Astrocyte (in vitro differentiated cells and primary cell): ENCODE results near the gene MIA2. TPM values are rescaled to one million over a fixed set of nuclear protein-coding genes. Genes with fewer than 3 reads are reported as not detected.

ENCODE experiments used
- DNase-seq: peaks from one replicate; pipeline ENCODE4 v3.0.0-alpha.2; 2010; ENCODE audit warnings: low read depth
- FAIRE-seq: peaks from 2 replicates; lab custom pipeline; 2011; peaks lifted over from hg19 to GRCh38; lab: Jason Lieb, UNC
- H2AFZ ChIP-seq: 2 replicates; pipeline ENCODE4 v1.6.0; 2012; ENCODE audit warnings: low read depth, low read length, inconsistent platforms
- H3K27ac ChIP-seq: 2 replicates; pipeline ENCODE4 v1.5.1; 2011; ENCODE audit warnings: low read depth, low read length, inconsistent platforms
- H3K27me3 ChIP-seq: 2 replicates; pipeline ENCODE4 v1.6.0; 2011; ENCODE audit warnings: low read length, inconsistent platforms; ENCODE audit not compliant: insufficient read depth
- H3K36me3 ChIP-seq: 2 replicates; pipeline ENCODE4 v1.5.1; 2011; ENCODE audit warnings: low read length, inconsistent platforms; ENCODE audit not compliant: insufficient read depth
- H3K4me1 ChIP-seq: 2 replicates; pipeline ENCODE4 v1.5.1; 2011; ENCODE audit warnings: low read length, inconsistent platforms; ENCODE audit not compliant: insufficient read depth
- H3K4me2 ChIP-seq: 2 replicates; pipeline ENCODE4 v1.6.0; 2012; ENCODE audit warnings: low read length, inconsistent platforms
- H3K4me3 ChIP-seq: 2 replicates; pipeline ENCODE4 v1.5.1; 2011; ENCODE audit warnings: low read depth, mild to moderate bottlenecking, low read length, inconsistent platforms; ENCODE audit not compliant: insufficient read depth
- H3K79me2 ChIP-seq: 2 replicates; pipeline ENCODE4 v1.6.0; 2012; ENCODE audit warnings: mild to moderate bottlenecking, low read length, inconsistent platforms; ENCODE audit not compliant: insufficient read depth
- H3K9ac ChIP-seq: 2 replicates; pipeline ENCODE4 v1.6.0; 2012; ENCODE audit warnings: mild to moderate bottlenecking, low read length, inconsistent platforms
- H3K9me3 ChIP-seq: 2 replicates; pipeline ENCODE4 v1.5.1; 2012; ENCODE audit warnings: low read depth, mild to moderate bottlenecking, low read length, inconsistent platforms; ENCODE audit not compliant: insufficient read depth
- H4K20me1 ChIP-seq: 2 replicates; pipeline ENCODE4 v1.6.0; 2012; ENCODE audit warnings: low read length, inconsistent platforms; ENCODE audit not compliant: insufficient read depth
- H3K27ac Mint-ChIP-seq: one replicate; pipeline ENCODE4 v1.8.0; 2021; ENCODE audit warnings: mild to moderate bottlenecking, mixed read lengths; ENCODE audit not compliant: unreplicated experiment
- H3K27me3 Mint-ChIP-seq: one replicate; pipeline ENCODE4 v1.8.0; 2021; ENCODE audit warnings: low read depth, mixed read lengths; ENCODE audit not compliant: unreplicated experiment
- H3K36me3 Mint-ChIP-seq: one replicate; pipeline ENCODE4 v1.8.0; 2021; ENCODE audit warnings: low read depth, mixed read lengths; ENCODE audit not compliant: unreplicated experiment
- H3K4me1 Mint-ChIP-seq: one replicate; pipeline ENCODE4 v1.8.0; 2021; ENCODE audit warnings: low read depth, mixed read lengths; ENCODE audit not compliant: unreplicated experiment
- H3K4me3 Mint-ChIP-seq: one replicate; pipeline ENCODE4 v1.8.0; 2021; ENCODE audit warnings: mild to moderate bottlenecking, moderate library complexity, mixed read lengths; ENCODE audit not compliant: unreplicated experiment
- H3K9me3 Mint-ChIP-seq: one replicate; pipeline ENCODE4 v1.8.0; 2021; ENCODE audit warnings: mild to moderate bottlenecking, mixed read lengths; ENCODE audit not compliant: unreplicated experiment
- EZH2 ChIP-seq: IDR thresholded peaks from 2 replicates; pipeline ENCODE4 v1.6.1; 2012; ENCODE audit warnings: mild to moderate bottlenecking, low read length, inconsistent platforms; ENCODE audit not compliant: insufficient read depth
- total RNA-seq: library from RNA; stranded (reverse); gene quantifications from 2 replicates; pipeline ENCODE4 v1.2.1, GENCODE V29; 2021
- TF ChIP-seq, protein P1 (sequence below): IDR thresholded peaks from 2 replicates; pipeline ENCODE4 v1.5.1; 2011; ENCODE audit warnings: low read depth, mild to moderate bottlenecking, inconsistent platforms, low read length, moderate library complexity; ENCODE audit not compliant: insufficient read depth

MIA2 gene
- total RNA-seq, 1 donor from 2014 or later, result 18.2 TPM

DNA sequence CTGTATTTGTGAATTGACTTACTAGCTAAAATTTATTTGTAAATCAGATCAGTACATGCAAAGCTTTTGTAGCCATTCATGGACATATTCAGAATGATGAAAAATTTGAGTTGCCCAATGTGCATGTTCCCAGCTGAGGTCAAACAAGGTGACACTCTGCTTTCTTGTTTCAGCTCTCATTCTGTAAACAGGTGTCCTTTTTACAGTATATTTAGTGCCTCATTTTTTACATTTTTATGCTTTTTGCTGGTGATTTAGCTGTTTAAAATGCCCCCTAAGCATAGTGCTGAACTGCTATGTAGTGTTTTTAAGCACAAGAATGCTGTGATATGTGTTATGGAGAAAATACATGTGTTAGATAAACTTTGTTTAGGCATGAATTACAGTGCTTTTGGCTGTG, 76.3 kb downstream of the MIA2 start:
- no peak for FAIRE-seq
- TF ChIP-seq, protein P1, sequence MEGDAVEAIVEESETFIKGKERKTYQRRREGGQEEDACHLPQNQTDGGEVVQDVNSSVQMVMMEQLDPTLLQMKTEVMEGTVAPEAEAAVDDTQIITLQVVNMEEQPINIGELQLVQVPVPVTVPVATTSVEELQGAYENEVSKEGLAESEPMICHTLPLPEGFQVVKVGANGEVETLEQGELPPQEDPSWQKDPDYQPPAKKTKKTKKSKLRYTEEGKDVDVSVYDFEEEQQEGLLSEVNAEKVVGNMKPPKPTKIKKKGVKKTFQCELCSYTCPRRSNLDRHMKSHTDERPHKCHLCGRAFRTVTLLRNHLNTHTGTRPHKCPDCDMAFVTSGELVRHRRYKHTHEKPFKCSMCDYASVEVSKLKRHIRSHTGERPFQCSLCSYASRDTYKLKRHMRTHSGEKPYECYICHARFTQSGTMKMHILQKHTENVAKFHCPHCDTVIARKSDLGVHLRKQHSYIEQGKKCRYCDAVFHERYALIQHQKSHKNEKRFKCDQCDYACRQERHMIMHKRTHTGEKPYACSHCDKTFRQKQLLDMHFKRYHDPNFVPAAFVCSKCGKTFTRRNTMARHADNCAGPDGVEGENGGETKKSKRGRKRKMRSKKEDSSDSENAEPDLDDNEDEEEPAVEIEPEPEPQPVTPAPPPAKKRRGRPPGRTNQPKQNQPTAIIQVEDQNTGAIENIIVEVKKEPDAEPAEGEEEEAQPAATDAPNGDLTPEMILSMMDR, result no peak
- no peak for TF ChIP-seq EZH2
- no peak overlapping the region for H3K4me2 ChIP-seq
- no peaks in the 10 kb centered on the region for H3K4me1 Mint-ChIP-seq
- peaks cover 9% of the 10 kb centered on the region for H3K36me3 ChIP-seq
- no peaks in the 10 kb centered on the region for H4K20me1 ChIP-seq
- H2AFZ ChIP-seq, result no peak overlapping the region
- no peak overlapping the region for H3K4me3 Mint-ChIP-seq
- no peak overlapping the region for H3K27ac ChIP-seq
- H3K9ac ChIP-seq, result no peak overlapping the region
- DNase-seq, result no peak
- H3K9me3 Mint-ChIP-seq, result no peaks in the 10 kb centered on the region
- H3K4me1 ChIP-seq, result no peaks in the 10 kb centered on the region
- no peaks in the 10 kb centered on the region for H3K27me3 Mint-ChIP-seq
- no peaks in the 10 kb centered on the region for H3K27me3 ChIP-seq
- H3K36me3 Mint-ChIP-seq, result peaks cover 6% of the 10 kb centered on the region
- no peak overlapping the region for H3K27ac Mint-ChIP-seq
- H3K9me3 ChIP-seq, result no peaks in the 10 kb centered on the region
- no peaks in the 10 kb centered on the region for H3K79me2 ChIP-seq
- no peak overlapping the region for H3K4me3 ChIP-seq

DNA sequence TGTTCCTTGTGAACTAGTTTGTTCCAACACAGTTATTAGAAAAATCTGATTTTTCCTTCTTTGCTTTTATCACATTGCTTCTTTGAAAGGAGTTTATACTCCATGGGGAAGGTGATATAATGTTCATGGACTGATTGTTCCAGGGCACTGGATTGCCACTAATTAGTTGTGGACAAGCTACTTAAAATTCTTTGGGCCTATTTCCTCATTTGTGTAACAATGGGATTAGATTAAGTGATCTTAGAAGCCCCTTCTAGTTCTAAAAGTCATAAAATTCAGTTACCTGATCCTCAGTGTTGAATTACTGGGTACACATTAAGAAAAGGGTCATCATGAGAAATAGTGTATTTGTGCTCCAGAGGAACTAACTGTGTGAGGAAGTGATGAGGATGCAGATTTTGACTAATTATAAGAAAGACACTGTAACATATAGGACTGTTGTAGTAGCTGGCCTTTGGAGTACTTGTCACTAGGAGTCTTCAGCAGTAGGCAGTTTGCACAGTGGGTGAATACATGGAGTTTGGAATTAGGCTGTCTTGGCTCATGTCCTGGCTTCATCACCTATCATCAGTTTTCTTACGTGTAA, 82.2 kb downstream of the MIA2 start:
- H3K4me3 Mint-ChIP-seq, result no peak overlapping the region
- Histone ChIP-seq H3K27me3 (no peaks in the 10 kb centered on the region), H3K9ac (no peak overlapping the region), H2AFZ (no peak overlapping the region), H3K4me3 (no peak overlapping the region), H4K20me1 (no peaks in the 10 kb centered on the region), H3K4me1 (no peaks in the 10 kb centered on the region), H3K27ac (no peak overlapping the region), H3K9me3 (no peaks in the 10 kb centered on the region), H3K4me2 (no peak overlapping the region), H3K79me2 (no peaks in the 10 kb centered on the region), H3K36me3 (peaks cover 25% of the 10 kb centered on the region)
- no peaks in the 10 kb centered on the region for H3K27me3 Mint-ChIP-seq
- H3K36me3 Mint-ChIP-seq, result peaks cover 6% of the 10 kb centered on the region
- TF ChIP-seq, protein P1, result no peak
- TF ChIP-seq EZH2, result no peak
- H3K4me1 Mint-ChIP-seq, result peaks cover 2% of the 10 kb centered on the region
- DNase-seq (no peak), FAIRE-seq (peak; percentile 71)
- no peaks in the 10 kb centered on the region for H3K9me3 Mint-ChIP-seq
- no peak overlapping the region for H3K27ac Mint-ChIP-seq

DNA sequence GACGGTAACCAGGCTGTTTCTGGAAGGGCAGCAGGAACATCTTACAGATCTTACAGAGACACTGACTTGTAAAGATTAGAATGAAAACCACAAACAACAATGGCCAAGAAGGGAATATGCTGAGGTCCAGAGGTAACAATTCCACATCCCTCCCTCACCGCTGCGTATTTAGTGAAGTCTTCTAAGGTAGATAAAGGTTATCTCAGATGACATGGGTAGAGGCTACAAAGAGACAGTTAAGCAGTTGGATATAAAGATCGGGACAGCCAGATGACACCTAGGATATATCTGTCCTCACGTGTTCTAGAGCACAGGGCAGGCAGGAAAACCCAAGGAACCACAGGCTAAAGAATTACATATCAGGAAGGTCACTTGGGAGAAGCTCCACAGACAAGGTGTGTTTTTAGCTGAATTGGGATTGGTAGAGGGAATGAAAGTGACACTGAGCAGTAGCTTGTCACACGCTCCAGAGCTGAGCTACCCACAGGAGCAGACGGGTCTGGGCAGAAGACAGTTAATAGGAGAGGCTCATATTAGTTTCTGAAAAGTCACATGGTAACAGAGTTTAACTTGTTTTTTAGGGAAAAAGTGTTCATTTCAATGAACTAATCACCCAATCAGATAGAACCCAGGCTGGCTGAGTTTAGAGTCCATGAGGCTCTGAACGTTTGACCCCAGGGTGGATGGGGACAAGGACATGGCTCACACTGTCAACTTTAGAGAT, 83.3 kb downstream of the MIA2 start:
- Histone ChIP-seq H3K4me2 (no peak overlapping the region), H3K36me3 (peaks cover 25% of the 10 kb centered on the region), H2AFZ (no peak overlapping the region), H3K9me3 (no peaks in the 10 kb centered on the region), H3K79me2 (no peaks in the 10 kb centered on the region), H3K9ac (no peak overlapping the region), H3K4me1 (no peaks in the 10 kb centered on the region), H3K27me3 (no peaks in the 10 kb centered on the region), H3K27ac (no peak overlapping the region), H4K20me1 (no peaks in the 10 kb centered on the region), H3K4me3 (no peak overlapping the region)
- Mint-ChIP-seq H3K9me3 (no peaks in the 10 kb centered on the region), H3K27me3 (no peaks in the 10 kb centered on the region), H3K36me3 (peaks cover 6% of the 10 kb centered on the region), H3K4me1 (peaks cover 2% of the 10 kb centered on the region), H3K27ac (no peak overlapping the region), H3K4me3 (no peak overlapping the region)
- FAIRE-seq, result no peak
- DNase-seq, result no peak
- TF ChIP-seq, protein P1, result no peak
- TF ChIP-seq EZH2, result no peak
